Natural killer cell treated with Interleukin-12 subunit alpha and Interleukin-12 subunit beta and Interleukin-15 and Interleukin-18, amount 100 ng/mL, for 72 hours (primary cell): ENCODE results near the gene LFNG. TPM values are rescaled to one million over a fixed set of nuclear protein-coding genes. Genes with fewer than 3 reads are reported as not detected.
A peak's percentile ranks its signal among the peaks of the same experiment; 100 is the strongest.

Experiments used
- ATAC-seq, 2 donors: fragments of 150-1000 bp; cut with Tn5 transposase in 1 of 2; sonication (Bioruptor Pico), chemical (Tn5 transposase) in 1 of 2; 2 replicates each; pipeline ENCODE4 v1.10.0; 2021
- DNase-seq: peaks from one replicate; pipeline ENCODE4 v3.0.0; 2022; ENCODE audit warnings: low spot score
- H3K27ac Mint-ChIP-seq, 2 donors: 1 replicate in 1 of 2; 2 replicates in 1 of 2; pipeline ENCODE4 v1.8.0; 2022; ENCODE audit warnings: mixed read lengths in 2 of 2, mild to moderate bottlenecking in 1 of 2, moderate library complexity in 1 of 2
- H3K27me3 Mint-ChIP-seq, 2 donors: 1 replicate in 1 of 2; 2 replicates in 1 of 2; pipeline ENCODE4 v1.8.0; 2022; ENCODE audit warnings: mixed read lengths in 2 of 2
- H3K36me3 Mint-ChIP-seq: one replicate; pipeline ENCODE4 v1.8.0; 2022; ENCODE audit warnings: mixed read lengths
- H3K4me1 Mint-ChIP-seq, 2 donors: 1 replicate in 1 of 2; 2 replicates in 1 of 2; pipeline ENCODE4 v1.8.0; 2022; ENCODE audit warnings: low read depth in 2 of 2, mixed read lengths in 2 of 2, mild to moderate bottlenecking in 1 of 2
- H3K4me3 Mint-ChIP-seq: one replicate; pipeline ENCODE4 v1.8.0; 2022; ENCODE audit warnings: mixed read lengths
- H3K9me3 Mint-ChIP-seq: 2 replicates; pipeline ENCODE4 v1.8.0; 2022; ENCODE audit warnings: mixed read lengths
- total RNA-seq, 2 donors: library from RNA; stranded (reverse); gene quantifications; one replicate each; pipeline ENCODE4 v1.2.3, GENCODE V29; 2022

The LFNG gene
- total RNA-seq, 2 donors from 2014 or later: 89.8 to 153 TPM

- H3K27ac Mint-ChIP-seq: peak overlapping the region; percentile 80 to 82
- peaks cover 25 to 32% of the 10 kb centered on the region in 2 donors for H3K4me1 Mint-ChIP-seq
- no peaks in the 10 kb centered on the region for H3K36me3 Mint-ChIP-seq
- H3K4me3 Mint-ChIP-seq: peak overlapping the region; percentile 74
- no peaks in the 10 kb centered on the region for H3K27me3 Mint-ChIP-seq
- ATAC-seq: no peak
- no peaks in the 10 kb centered on the region for H3K9me3 Mint-ChIP-seq
- DNase-seq: no peak
These were observed 7.4 kb upstream of the LFNG start for GRCh38 chr7:2512179-2512661.

GRCh38 chr7:2512713-2513112 lies 6.9 kb upstream of the LFNG start:
- peak overlapping the region; percentile 80 to 82 for H3K27ac Mint-ChIP-seq
- no peaks in the 10 kb centered on the region for H3K36me3 Mint-ChIP-seq
- peaks cover 28 to 36% of the 10 kb centered on the region in 2 donors for H3K4me1 Mint-ChIP-seq
- no peaks in the 10 kb centered on the region for H3K27me3 Mint-ChIP-seq
- H3K4me3 Mint-ChIP-seq: no peak overlapping the region
- ATAC-seq (no peak), DNase-seq (no peak)
- no peaks in the 10 kb centered on the region for H3K9me3 Mint-ChIP-seq

- Mint-ChIP-seq H3K27me3 (no peaks in the 10 kb centered on the region), H3K27ac (no peak overlapping the region), H3K4me3 (no peak overlapping the region), H3K4me1 (peaks cover 25 to 33% of the 10 kb centered on the region in 2 donors), H3K9me3 (no peaks in the 10 kb centered on the region), H3K36me3 (no peaks in the 10 kb centered on the region)
- no peak for DNase-seq
- no peak for ATAC-seq
These were observed 5.9 kb upstream of the LFNG start for GRCh38 chr7:2513702-2514101.

DNA sequence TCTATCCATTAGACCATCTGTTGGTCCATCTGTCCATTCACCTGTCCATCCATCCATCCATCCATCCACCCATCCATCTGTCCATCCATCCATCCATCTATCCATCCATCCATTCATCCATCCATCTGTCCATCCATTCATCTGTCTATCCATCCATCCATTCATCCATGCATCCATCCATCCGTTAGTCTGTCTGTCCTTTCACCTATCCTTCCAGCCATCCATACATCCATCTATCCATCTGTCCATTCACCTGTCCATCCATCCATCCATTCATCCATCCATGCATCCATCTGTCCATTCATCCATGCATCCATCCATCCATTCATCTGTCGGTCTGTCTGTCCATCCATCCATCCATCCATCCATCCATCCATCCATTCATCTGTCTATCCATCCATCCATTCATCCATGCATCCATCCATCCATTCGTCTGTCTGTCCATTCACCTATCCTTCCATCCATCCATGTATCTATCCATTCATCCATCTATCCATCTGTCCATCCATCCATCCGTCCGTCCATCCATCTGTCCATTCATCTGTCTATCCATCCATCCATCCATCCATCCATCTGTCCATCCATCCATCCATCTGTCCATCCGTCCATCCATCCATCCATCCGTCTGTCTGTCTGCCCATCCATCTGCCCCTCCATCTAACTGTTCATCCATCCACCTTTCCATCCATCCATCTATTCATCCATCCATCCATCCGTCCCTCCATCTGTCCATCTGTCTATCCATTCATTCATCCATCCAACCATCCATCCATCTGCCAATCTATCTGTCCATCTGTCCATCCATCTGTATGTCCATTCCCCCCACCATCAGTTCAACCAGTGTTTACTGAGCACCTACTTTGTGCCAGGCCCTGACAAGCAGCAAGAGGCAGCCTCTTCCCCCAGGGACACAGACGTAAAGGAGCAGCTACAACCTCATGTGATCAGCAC lies 4.8 kb upstream of the LFNG start:
- DNase-seq: no peak
- peaks cover 17 to 24% of the 10 kb centered on the region in 2 donors for H3K4me1 Mint-ChIP-seq
- H3K4me3 Mint-ChIP-seq: no peak overlapping the region
- no peak for ATAC-seq
- no peak overlapping the region for H3K27ac Mint-ChIP-seq
- no peaks in the 10 kb centered on the region for H3K27me3 Mint-ChIP-seq
- no peaks in the 10 kb centered on the region for H3K36me3 Mint-ChIP-seq
- no peaks in the 10 kb centered on the region for H3K9me3 Mint-ChIP-seq

DNA sequence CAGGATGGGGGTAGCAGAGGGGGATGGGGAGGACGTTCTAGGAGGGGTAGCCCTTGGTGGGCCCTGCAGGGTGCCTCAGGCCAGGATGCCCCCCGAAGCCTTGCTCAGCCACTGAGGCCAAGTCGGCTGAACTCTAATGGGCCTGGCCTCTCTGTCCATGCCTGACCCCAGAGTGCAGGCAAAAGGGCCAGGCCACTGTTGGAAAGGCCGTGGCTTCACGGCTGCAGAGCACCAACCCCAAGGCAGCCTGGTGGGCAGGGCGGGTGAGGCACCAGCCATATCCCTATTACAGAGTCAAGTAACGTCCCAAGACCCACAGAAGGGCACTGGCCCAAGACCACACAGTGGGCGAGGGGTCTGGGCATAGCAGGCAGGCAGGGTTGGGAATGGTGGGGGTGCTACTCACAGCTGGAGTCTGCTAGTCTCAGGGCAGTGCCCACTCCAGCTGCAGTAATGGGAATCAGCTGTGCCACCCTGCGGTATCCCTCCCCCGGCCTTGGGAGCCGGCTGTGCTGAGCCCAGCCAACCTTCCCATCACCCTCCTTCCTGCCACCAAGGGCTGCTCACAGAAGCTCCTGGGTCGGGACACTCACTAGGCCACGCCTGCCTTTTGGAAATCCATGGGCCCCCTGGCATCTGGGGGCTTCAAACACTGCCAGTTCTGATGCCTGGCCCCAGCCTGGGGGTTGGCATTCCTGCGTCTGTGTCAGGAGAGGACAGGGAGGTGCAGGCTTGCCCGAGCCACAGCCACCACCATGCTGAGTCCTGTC lies 4.0 kb upstream of the LFNG start:
- DNase-seq (no peak), ATAC-seq (no peak)
- Mint-ChIP-seq H3K36me3 (no peaks in the 10 kb centered on the region), H3K27me3 (no peaks in the 10 kb centered on the region), H3K9me3 (no peaks in the 10 kb centered on the region), H3K27ac (no peak overlapping the region), H3K4me3 (no peak overlapping the region), H3K4me1 (peaks cover 17 to 21% of the 10 kb centered on the region in 2 donors)

GRCh38 chr7:2516194-2516555 lies 3.4 kb upstream of the LFNG start:
- H3K4me1 Mint-ChIP-seq: peaks cover 17 to 21% of the 10 kb centered on the region in 2 donors
- no peak overlapping the region for H3K27ac Mint-ChIP-seq
- no peak for DNase-seq
- H3K36me3 Mint-ChIP-seq: no peaks in the 10 kb centered on the region
- ATAC-seq: no peak
- no peaks in the 10 kb centered on the region for H3K9me3 Mint-ChIP-seq
- no peaks in the 10 kb centered on the region for H3K27me3 Mint-ChIP-seq
- H3K4me3 Mint-ChIP-seq: no peak overlapping the region

GRCh38 chr7:2517026-2517425 lies 2.5 kb upstream of the LFNG start:
- H3K36me3 Mint-ChIP-seq: no peaks in the 10 kb centered on the region
- no peak overlapping the region for H3K27ac Mint-ChIP-seq
- no peaks in the 10 kb centered on the region for H3K27me3 Mint-ChIP-seq
- peaks cover 17 to 23% of the 10 kb centered on the region in 2 donors for H3K4me1 Mint-ChIP-seq
- DNase-seq: no peak
- H3K9me3 Mint-ChIP-seq: no peaks in the 10 kb centered on the region
- no peak for ATAC-seq
- no peak overlapping the region for H3K4me3 Mint-ChIP-seq

DNA sequence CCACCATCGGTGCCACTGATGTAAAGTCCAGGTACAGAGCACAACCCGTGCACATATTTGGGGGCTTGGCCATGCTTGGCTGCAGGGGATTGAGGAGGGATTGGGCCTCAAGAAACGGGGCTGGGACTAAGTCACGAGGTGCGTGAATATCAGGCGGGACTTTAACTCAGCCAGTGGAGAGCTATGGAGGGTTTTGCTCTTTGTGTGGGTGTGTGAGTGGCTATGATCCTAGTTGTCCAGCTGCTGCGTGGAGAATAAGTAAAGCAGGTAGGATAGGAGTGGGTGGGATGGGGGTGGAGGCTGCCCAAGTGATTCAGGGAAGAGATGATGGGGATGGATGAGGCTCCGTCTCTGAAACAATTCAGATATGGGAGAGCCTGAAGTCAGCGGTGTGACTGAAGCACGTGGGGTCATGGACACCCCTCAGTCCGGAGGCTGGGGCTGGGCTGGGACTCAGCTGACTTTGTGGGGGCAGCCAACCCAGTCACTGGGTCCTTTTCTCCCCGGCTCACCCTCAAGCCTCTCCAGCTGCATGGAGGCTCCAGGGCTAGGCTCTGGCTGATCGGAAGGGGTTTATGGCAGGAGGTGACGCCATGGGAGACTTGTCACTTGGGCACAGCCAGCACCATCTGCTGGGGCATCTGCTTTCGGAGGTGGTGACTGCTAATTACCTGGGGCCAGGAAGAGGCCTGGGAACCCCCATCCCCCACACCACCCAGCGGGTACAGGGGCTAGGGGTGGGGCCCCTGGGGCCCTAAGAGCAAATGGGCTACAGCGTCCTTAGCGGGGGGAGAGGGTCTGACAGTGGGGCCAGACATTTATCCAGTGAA lies 1.7 kb upstream of the LFNG start:
- Mint-ChIP-seq H3K36me3 (no peaks in the 10 kb centered on the region), H3K4me1 (peaks cover 16 to 19% of the 10 kb centered on the region in 2 donors), H3K27me3 (no peaks in the 10 kb centered on the region), H3K27ac (peak overlapping the region in 1 of 2 donors; percentile 46), H3K9me3 (no peaks in the 10 kb centered on the region), H3K4me3 (peak overlapping the region; percentile 61)
- DNase-seq (no peak), ATAC-seq (no peak)

GRCh38 chr7:2518737-2519118 lies 846 bp upstream of the LFNG start:
- no peak overlapping the region for H3K27ac Mint-ChIP-seq

GRCh38 chr7:2520131-2520760 lies 672 bp downstream of the LFNG start:
- H3K4me1 Mint-ChIP-seq: peaks cover 18 to 19% of the 10 kb centered on the region in 2 donors
- ATAC-seq (no peak), DNase-seq (no peak)
- no peaks in the 10 kb centered on the region for H3K36me3 Mint-ChIP-seq
- H3K27ac Mint-ChIP-seq: peak overlapping the region; percentile 77 to 78
- peak overlapping the region; percentile 90 for H3K4me3 Mint-ChIP-seq
- H3K27me3 Mint-ChIP-seq: no peaks in the 10 kb centered on the region
- no peaks in the 10 kb centered on the region for H3K9me3 Mint-ChIP-seq

More at GRCh38 chr7:2518737-2519118, 846 bp upstream of the LFNG start:
- ATAC-seq (no peak), DNase-seq (no peak)
- Mint-ChIP-seq H3K4me1 (peaks cover 18 to 19% of the 10 kb centered on the region in 2 donors), H3K36me3 (no peaks in the 10 kb centered on the region), H3K4me3 (peak overlapping the region; percentile 78), H3K9me3 (no peaks in the 10 kb centered on the region), H3K27me3 (no peaks in the 10 kb centered on the region)

DNA sequence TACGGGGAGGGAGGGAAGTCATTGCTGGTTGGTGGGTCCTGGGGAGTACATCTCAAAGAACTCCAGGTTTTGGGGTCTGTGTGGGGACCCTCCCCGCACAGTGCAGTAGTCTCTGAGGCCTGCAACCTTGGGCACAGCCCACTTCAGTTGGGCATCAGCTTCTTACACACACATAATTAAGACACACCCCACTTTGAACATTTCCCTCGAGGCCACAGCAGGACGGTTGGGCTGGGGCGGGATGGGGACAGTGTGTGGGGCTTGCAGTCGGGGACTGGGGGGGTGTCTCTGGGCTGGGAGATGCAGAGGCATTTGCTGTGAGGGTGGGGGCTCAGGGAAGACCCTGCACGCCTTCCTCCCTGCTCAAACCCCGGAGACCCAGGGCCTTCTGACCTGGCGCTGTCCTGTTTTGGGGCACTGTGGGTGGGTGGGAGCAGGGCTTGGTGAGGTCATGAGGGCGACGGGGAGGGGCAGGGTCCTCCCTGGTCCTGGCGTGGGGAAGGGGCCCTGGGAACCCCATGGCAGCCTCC lies 1.3 kb downstream of the LFNG start:
- DNase-seq: no peak
- Mint-ChIP-seq H3K4me3 (peak overlapping the region; percentile 90), H3K36me3 (no peaks in the 10 kb centered on the region), H3K27ac (peak overlapping the region; percentile 77 to 78), H3K4me1 (peaks cover 18 to 21% of the 10 kb centered on the region in 2 donors), H3K27me3 (no peaks in the 10 kb centered on the region), H3K9me3 (no peaks in the 10 kb centered on the region)
- ATAC-seq: no peak

GRCh38 chr7:2521341-2521745 lies 1.8 kb downstream of the LFNG start:
- Mint-ChIP-seq H3K27me3 (no peaks in the 10 kb centered on the region), H3K9me3 (no peaks in the 10 kb centered on the region), H3K36me3 (no peaks in the 10 kb centered on the region), H3K4me1 (peaks cover 18 to 25% of the 10 kb centered on the region in 2 donors), H3K4me3 (peak overlapping the region; percentile 90), H3K27ac (peak overlapping the region; percentile 86 to 97)
- ATAC-seq (no peak), DNase-seq (no peak)
